Jurkat, Clone E6-1 (cell line): Measurements from ENCODE around the gene DSG2.

Experiments
- DNase-seq: peaks from one replicate; pipeline ENCODE4 v3.0.0-alpha.2; 2011; ENCODE audit warnings: low read depth, low spot score
- H3K4me3 ChIP-seq: 2 replicates; pipeline ENCODE4 v1.5.1; 2011; ENCODE audit warnings: mild to moderate bottlenecking, low read length, control low read depth, moderate library complexity

DSG2 gene

DNA sequence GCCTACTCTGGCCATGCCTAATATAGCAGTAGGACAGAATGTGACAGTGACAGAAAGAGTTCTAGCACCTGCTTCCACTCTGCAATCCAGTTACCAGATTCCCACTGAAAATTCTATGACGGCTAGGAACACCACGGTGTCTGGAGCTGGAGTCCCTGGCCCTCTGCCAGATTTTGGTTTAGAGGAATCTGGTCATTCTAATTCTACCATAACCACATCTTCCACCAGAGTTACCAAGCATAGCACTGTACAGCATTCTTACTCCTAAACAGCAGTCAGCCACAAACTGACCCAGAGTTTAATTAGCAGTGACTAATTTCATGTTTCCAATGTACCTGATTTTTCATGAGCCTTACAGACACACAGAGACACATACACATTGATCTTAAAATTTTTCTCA lies 48.5 kb downstream of the DSG2 start:
- no peak overlapping the region for H3K4me3 ChIP-seq
- no peak for DNase-seq

DNA sequence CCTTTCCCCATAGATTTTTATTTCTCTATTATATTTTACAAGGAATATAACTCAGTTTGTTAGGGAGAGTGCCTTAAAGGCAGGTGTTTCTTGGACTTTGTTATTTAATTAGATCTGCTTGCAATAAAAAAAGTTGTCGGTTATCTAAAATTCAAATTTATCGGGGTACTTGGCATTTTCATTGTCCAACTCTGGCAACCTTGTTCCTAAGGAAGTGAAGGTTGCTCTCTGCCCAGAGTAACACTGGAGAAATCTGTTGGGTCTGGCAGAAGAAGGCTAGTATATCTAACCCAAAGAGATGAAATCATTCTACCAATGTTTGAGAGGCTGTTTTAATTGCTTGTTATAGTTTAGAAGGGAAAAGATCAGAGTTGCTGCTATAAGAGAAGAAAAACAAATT lies 50.9 kb downstream of the DSG2 start:
- H3K4me3 ChIP-seq, result no peak overlapping the region
- no peak for DNase-seq

DNA sequence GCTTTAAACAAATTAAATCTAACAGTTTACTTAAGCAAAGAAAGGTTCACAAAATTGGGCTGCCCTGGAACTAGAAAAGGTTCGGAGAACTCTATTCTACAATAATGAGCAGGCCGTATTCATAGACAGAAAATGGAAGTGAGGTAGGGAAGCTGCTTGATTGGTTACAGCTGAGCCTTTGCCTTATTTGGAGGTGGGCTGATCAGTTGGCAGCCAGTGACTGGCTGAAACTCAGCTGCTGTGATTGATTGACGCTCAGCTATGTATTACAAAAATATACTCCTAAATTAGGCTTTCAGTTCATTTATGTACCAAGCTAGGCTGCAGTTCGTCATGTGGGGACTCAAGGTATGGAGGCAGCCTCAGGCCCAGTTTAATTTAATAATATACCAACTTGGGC lies 51.4 kb downstream of the DSG2 start:
- DNase-seq, result no peak
- H3K4me3 ChIP-seq, result no peak overlapping the region

DNA sequence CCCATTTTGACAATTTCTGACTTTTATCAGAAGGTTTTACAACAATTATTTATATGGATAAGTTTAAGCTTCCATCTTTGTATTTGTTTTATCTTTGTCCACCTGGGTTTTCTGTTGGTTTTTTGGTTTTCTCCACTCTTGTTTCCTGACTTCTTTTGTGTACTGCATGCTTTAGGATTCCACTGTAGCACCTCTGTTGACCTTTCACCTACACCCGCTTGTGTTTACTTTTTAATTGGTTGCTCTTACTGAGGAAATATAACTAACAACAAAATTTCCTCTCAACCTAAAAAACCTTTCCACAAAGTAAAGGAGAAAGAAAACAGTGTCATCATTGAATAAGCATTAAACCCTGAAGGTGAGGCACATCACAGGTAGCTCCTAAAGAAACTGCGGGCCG lies 53.9 kb downstream of the DSG2 start:
- H3K4me3 ChIP-seq, result no peak overlapping the region

DNA sequence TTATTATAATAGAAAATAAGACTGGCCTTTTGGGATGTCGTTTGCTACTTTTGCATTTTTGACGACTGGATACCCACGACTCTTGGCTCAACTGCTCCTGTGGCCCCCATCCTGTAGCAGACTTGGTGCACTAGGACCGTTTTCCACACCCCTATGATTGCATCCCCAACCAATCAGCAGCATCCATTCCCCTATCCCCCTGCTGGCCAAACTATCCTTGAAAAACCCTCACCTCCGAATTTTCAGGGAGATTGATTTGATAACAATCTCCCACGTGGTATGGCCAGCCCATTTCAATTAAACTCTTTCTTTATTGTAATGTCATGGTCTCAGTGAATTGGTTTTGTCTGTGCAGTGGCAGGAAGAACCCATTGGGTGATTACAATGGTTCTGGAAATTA lies 55.8 kb downstream of the DSG2 start:
- H3K4me3 ChIP-seq, result no peak overlapping the region
- DNase-seq, result peak; percentile 11

More for the DNA sequence above, 53.9 kb downstream of the DSG2 start:
- no peak for DNase-seq

DNA sequence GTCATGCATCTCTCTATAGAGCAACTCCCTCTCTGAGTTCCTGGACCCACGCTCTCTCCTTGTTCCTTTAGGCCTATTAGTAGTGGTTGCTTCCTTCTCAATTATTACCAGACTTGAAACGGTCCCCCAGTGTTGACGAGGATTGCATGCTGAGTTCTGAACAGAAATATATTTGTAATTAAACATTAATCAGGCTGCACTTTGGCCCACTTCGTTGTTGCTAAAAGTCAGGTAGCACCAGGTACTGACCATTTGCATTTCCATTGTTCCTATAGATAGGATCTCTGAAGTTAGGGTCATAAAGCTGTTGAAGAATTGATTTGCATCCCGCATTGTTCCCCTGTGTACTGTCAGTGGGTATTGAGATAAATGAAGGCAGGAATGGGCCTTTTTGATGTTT lies 56.8 kb downstream of the DSG2 start:
- no peak for DNase-seq
- no peak overlapping the region for H3K4me3 ChIP-seq

DNA sequence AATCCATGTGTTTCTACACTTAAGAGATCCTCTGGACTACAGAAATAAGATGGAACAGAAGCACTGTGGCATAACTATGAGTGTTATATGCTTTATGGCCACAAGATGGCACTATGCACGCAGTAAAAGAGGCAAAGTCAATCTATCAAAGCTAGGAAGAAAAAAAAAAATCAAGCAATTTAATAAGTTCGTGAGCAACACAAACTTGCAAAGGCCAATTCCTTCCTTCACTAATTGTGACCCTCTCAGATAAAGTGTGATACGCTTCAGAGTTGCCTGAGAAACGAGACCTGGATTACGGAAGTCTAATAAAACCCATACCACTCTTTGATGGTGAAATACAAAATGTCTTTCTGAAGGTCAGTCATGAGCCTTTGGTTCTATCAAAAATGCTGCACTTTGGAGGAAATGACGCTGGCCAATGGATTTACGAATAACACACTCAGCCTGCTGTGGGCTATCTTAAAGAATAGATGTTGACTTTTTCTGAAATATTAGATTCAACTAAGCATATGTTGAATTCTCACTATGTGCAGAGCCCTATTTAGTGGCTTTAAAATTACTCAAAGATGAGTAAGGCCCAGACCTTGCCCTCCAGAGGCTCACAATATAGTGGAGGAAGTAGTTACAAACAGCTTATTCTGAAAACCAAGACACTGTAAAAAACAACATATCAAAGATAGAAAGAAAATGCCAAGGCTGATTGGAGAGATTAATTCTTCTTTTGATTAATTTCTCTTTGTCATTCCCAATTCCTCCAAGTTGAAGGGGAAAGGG lies 58.2 kb downstream of the DSG2 start:
- DNase-seq, result peak; percentile 75
- no peak overlapping the region for H3K4me3 ChIP-seq

DNA sequence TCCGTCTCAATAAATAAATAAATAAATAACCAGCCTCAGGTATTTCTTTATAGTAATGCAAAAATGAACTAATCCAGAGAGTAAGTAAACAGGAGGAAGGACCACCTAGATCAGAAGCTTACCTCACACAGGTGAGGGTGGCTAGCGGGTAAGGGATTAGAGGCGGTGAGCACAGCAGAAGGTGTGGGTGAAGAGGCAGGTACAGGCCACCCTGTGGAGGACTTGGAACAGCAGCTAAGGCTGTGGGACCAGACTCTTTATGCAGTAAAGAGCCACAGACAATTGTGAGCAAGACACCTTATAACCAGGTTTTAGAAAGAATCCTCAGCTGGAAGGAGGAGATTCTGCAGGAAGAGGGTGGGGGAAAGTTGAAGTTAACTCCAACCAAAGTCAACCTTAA lies 59.5 kb downstream of the DSG2 start:
- no peak for DNase-seq
- no peak overlapping the region for H3K4me3 ChIP-seq

DNA sequence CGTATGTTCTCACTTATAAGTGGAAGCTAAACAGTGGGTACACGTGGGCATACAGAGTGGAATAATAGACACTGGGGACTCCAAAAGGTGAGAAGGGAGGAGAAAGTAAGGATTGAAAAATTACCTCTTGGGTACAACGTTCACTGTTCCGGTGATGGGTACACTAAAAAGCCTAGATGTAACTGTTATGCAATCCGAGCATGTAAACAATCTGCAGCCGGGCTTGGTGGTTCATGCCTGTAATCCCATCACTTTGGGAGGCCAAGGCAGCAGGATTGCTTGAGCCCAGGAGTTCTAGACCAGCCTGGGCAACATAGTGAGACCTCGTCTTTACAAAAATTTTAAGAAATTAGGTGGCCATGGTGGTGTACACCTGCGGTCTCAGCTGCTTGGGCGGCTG lies 60.6 kb downstream of the DSG2 start:
- H3K4me3 ChIP-seq, result no peak overlapping the region
- no peak for DNase-seq

DNA sequence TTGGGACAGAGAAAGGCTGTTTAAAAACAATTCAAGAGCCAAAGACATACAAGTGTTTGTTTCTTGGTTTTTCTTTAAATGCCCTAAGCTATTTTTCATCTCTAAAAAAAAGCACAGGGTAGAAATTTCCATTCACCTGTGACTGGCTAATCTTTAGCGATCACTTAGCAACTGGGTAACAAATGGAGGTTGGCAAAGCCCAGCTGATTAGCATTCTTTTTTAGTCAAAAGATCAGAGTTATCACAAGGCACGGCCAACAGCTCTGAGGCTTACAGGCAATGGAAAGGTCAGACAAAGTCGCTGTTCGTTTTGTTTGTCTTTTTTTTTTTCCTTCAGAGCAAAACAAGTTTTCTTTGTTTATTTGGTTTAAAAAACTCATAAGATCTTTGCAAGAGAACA lies 64.7 kb downstream of the DSG2 start:
- no peak overlapping the region for H3K4me3 ChIP-seq
- DNase-seq, result no peak

DNA sequence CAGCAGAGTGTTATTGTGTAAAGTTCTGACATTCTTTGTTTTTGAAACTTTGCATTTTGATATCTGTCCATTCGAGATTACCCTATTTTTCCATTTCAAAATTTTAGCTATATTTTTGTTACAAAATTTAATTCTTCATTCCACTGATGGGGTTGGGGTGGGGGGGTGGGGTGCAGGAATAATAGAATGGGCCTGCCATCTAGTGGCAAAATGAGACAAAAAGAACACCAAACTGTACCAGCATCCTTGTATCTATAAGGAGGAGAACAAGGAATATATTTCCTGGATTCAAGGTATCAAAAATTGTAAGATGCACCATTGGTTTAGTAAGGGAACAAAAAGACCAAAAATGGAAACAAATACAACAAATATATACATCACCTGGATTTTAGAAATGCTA lies 65.8 kb downstream of the DSG2 start:
- no peak overlapping the region for H3K4me3 ChIP-seq
- DNase-seq, result no peak

DNA sequence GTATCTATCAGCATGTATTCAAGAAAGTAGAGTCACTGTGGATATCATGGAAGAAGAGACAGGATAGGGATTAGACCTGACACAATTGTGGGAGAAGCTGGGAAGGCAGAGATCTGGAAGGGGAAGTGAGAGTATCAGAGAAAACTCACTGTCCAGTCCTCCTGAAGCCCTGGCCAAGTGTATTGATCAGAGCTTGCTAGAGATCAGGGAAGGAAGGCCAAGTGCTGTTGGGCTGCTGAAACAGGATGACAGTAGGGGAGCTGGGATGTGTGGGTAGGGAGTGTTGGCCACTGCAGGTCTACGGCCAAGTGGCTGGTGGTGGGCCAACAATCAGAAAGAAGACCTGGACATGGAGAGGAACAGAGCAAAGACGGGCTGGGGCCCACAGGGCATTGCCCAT lies 67.4 kb downstream of the DSG2 start:
- H3K4me3 ChIP-seq, result no peak overlapping the region
- no peak for DNase-seq

DNA sequence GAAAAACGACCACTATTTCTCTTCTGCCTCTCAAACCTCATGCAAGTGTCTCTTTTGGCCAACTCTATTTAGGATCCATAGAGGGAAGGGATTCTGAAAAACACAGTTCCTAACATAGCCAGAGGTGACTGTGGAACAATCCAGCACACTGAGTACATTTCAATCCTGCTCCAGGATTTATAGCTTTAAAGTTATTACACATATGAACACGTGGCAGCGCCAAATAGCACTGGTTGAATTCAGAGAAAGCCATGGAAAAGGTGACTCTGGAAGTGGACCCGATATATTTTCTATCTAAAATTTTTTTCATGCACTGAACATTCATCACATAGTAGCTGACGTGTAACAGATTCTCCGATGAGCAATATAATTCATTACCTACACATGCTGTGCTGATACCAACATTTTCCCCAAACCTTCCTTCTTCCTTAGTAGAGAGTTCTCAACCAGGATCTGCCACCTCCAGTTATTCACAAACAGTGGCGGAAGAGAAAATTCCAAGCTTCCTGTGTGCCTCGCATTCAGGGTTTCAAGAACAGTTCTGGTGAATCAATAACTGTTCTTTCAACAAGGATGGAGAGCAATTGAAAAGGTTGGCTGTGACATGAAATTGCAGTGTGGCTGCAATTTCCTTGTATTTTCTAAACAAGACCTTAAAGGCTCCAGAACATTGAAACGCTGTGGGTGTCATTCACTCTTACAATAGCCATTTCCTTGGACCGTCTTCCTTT lies 68.0 kb downstream of the DSG2 start:
- DNase-seq, result no peak
- no peak overlapping the region for H3K4me3 ChIP-seq

DNA sequence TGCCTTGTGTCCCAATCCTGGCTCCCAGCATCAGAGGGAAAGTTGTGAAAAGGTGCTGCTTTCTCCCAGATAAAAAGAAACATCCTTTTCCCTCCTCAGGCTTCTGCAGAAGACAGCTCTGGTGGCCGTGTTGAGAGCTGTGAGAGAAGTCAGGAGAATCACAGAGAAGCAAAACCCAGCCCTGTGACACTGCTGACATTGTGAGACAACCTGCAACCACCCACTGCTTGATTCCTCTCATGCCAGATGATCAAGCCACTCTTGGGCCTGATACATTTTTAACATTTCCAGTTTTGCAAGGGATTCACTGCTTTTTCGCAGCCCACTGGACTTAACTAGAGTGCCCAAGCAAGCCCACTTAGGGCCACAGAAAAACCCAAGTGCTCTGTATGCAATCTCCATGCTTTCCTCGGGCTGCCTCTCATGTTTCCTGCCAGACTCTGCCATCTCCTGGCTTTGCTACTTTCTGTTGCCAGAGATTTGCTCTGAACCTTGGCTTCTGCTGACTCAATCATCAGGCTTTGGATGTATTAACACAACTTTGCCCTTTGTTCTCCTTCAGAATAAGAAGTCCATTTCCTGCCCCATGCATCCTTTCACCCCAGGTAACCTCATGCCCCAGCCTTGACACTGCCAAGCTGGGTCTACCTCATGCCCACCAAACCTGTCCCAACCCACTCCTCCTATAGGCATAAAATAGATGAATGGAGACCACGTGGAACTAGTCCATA lies 68.8 kb downstream of the DSG2 start:
- no peak overlapping the region for H3K4me3 ChIP-seq

DNA sequence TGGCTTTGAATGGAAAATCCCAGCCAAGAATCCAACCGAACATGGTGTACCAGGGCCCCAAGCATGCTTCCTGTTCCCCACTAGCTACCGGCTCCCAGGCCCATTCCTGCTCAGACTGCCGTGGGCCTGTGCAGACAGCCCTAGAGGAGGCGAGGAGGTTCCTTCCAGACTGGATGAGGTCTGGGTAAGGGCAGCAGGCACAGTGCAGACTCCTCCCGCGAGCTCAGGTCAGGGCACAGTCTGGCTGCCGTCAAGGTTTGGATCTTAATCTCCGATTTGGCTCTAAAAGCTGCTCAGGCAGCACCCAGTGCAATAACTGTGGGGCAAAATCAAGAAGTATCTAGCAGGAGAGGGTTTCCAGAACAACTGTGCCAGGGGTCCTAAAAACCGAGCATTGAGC lies 74.4 kb downstream of the DSG2 start:
- H3K4me3 ChIP-seq, result no peak overlapping the region
- DNase-seq, result no peak

More for the DNA sequence above, 68.8 kb downstream of the DSG2 start:
- no peak for DNase-seq

DNA sequence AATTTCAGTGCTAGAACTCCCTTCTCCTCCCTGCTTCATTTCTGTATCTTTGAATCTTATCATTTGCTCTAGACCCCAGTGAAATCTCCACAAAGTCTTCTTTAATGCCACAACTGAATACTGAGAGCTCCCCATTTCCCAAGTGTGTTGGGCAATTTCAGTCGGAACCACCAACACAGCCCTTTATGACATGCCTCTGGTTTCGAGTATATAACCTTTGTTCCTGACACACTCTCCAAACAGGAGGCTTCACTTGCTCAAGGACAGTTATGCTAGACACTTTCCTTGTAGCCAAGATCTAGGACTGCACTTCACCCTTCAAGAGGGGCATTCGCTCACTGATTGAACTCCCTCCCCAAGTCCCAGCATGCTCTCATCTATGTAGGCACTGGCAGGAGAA lies 75.1 kb downstream of the DSG2 start:
- no peak for DNase-seq
- no peak overlapping the region for H3K4me3 ChIP-seq

DNA sequence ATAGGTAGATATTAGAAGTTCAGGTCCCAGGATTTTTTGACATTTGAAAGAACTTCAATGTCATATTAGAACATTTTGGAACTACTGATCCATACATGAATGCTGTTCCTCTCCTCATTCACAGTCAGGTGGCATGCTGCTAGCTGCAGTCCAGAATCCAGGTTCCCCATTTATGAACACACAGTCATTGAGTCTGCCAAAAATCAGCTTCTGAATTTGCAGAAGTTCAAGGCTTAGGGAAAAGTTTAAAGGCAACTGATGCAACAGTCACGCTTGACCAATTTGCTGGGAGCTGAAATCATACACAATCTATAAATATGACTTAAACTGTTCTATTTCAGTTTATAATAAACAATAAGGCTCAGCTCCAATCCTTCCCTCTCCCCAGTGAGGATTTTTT lies 76.4 kb downstream of the DSG2 start:
- DNase-seq, result no peak
- H3K4me3 ChIP-seq, result no peak overlapping the region

DNA sequence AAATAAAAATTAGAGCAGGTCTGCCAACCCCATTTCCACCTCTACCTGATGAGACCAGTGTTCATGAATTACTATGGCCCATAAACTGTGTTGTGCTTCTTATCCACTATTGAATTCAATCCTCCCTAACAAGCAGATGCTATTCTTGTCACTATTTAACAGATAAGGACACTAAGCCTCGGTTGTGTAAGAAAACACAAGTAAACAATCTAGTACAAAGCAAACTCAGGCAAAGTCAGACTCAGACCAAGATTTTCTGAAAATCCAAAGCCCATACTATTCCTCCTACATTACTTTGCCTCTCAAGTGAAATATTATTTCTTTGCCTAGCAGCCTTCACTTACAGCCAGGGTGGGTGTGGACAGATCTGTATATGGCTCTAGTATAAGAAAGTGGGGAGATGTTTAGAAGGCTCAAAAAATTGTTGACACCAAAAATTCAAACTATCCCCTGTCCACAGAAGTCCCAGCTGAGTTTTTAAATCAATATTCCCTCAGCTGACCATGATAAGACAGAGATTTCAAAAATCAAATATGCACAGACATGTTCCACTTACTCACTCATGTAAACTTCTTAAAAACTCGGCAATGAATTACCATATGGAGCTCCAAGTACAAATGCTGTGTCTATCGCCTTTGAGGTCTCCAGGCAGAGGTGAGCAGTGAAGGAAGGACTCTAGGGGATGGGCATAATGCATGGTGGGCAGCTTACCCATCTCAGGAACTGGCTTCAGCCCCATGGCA lies 77.7 kb downstream of the DSG2 start:
- H3K4me3 ChIP-seq, result no peak overlapping the region
- DNase-seq, result no peak

DNA sequence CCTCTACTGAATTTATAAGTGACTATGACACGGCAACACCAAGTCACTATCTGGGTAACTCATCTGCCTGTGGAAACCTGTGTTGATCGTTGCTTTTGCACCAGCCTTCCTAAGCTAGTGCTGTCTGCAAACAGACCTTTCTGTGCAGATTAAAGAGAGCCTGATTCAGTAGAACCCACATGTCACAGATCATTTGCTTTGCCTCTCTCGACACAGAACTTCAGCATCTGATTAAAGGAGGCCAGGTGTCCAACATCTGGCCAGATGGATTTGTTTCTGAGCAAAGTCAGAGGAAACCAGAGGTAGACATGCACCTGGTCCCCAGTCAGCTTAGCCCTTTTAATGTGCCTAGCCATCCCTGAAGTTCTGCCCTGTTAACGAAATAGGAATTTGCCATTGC lies 78.7 kb downstream of the DSG2 start:
- no peak overlapping the region for H3K4me3 ChIP-seq
- peak; percentile 44 for DNase-seq

DNA sequence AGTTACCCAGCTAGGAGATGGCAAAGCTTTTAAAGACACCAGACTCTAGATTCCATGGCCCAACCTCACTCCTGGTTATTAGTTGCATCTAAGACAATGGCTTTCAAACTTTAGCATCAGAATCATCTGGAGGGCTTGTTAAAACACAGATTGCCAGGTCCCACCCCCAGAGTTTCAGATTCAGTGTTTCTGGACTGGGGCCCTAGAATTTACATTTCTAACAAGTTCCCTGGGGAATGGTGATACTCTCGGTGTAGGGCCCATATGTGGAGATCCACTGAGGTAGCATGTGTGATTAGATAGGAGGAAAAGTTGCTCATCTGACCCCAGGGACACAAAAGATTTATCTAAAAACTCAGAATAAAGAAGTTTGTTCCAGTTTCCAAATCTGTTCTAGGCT lies 79.2 kb downstream of the DSG2 start:
- no peak overlapping the region for H3K4me3 ChIP-seq

More for the DNA sequence above, 79.2 kb downstream of the DSG2 start:
- DNase-seq, result no peak
